Neural progenitor cell (in vitro differentiated cells): ENCODE data around the gene DVL1. TPM values are rescaled to one million over a fixed set of nuclear protein-coding genes. Genes with fewer than 3 reads are reported as not detected.
A peak's percentile ranks its signal among the peaks of the same experiment; 100 is the strongest.

Experiments used
- DNase-seq: peaks from one replicate; pipeline ENCODE4 v3.0.0-alpha.2; 2016; ENCODE audit warnings: low spot score
- H2AFZ ChIP-seq: fragments of 200-600 bp; sonication (generic); replicated peaks from 2 replicates; pipeline ENCODE4 v1.6.1; 2016; ENCODE audit warnings: antibody characterized with exemption
- H3F3A ChIP-seq: fragments of 200-600 bp; sonication (generic); 2 replicates; pipeline ENCODE4 v1.6.1; 2016; ENCODE audit warnings: antibody characterized with exemption, low read depth
- H3K27ac ChIP-seq: fragments of 200-600 bp; sonication (generic); 2 replicates; pipeline ENCODE4 v1.5.1; 2016; ENCODE audit warnings: mild to moderate bottlenecking
- H3K27me3 ChIP-seq: fragments of 200-600 bp; sonication (generic); 2 replicates; pipeline ENCODE4 v1.6.1; 2016; ENCODE audit warnings: mild to moderate bottlenecking, moderate library complexity
- H3K36me3 ChIP-seq: fragments of 200-600 bp; sonication (generic); 2 replicates; pipeline ENCODE4 v1.5.1; 2016
- H3K4me1 ChIP-seq: fragments of 200-600 bp; sonication (generic); 2 replicates; pipeline ENCODE4 v1.6.1; 2016; ENCODE audit warnings: mixed run types
- H3K4me2 ChIP-seq: fragments of 200-600 bp; sonication (generic); 2 replicates; pipeline ENCODE4 v1.6.1; 2016
- H3K4me3 ChIP-seq: fragments of 200-600 bp; sonication (generic); 2 replicates; pipeline ENCODE4 v1.5.1; 2016
- H3K79me2 ChIP-seq: fragments of 200-600 bp; sonication (generic); 2 replicates; pipeline ENCODE4 v1.6.1; 2016; ENCODE audit warnings: low read depth
- H3K9ac ChIP-seq: fragments of 200-600 bp; sonication (generic); 2 replicates; pipeline ENCODE4 v1.6.1; 2016
- H3K9me3 ChIP-seq: fragments of 200-600 bp; sonication (generic); 2 replicates; pipeline ENCODE4 v1.5.1; 2016; ENCODE audit warnings: low read depth
- H4K20me1 ChIP-seq: fragments of 200-600 bp; sonication (generic); 2 replicates; pipeline ENCODE4 v1.6.1; 2016; ENCODE audit warnings: low read depth
- H3K27ac Mint-ChIP-seq: 3 replicates; pipeline ENCODE4 v1.8.0; 2021; ENCODE audit warnings: mixed read lengths
- H3K27me3 Mint-ChIP-seq: 2 replicates; pipeline ENCODE4 v1.8.0; 2022; ENCODE audit warnings: low read depth, mild to moderate bottlenecking, inconsistent platforms, moderate library complexity, mixed read lengths; ENCODE audit not compliant: insufficient read depth
- H3K36me3 Mint-ChIP-seq: 3 replicates; pipeline ENCODE4 v1.8.0; 2021; ENCODE audit warnings: mixed read lengths
- H3K4me1 Mint-ChIP-seq: 3 replicates; pipeline ENCODE4 v1.8.0; 2021; ENCODE audit warnings: mixed read lengths
- H3K4me3 Mint-ChIP-seq: 3 replicates; pipeline ENCODE4 v1.8.0; 2021; ENCODE audit warnings: mild to moderate bottlenecking, moderate library complexity, mixed read lengths
- H3K9me3 Mint-ChIP-seq: 3 replicates; pipeline ENCODE4 v1.8.0; 2020; ENCODE audit warnings: mixed read lengths
- EZH2 ChIP-seq: fragments of 200-600 bp; sonication (generic); IDR thresholded peaks from 2 replicates; pipeline ENCODE4 v1.6.1; 2017; ENCODE audit warnings: antibody characterized with exemption, mild to moderate bottlenecking, moderate library complexity
- EZH2phosphoT487 ChIP-seq: fragments of 200-600 bp; sonication (generic); IDR thresholded peaks from 2 replicates; pipeline ENCODE4 v1.6.1; 2017; ENCODE audit warnings: antibody characterized with exemption
- total RNA-seq: library from RNA; depleted of rRNA; stranded (reverse); fragments of >200 nt; gene quantifications from 2 replicates; pipeline ENCODE4 v1.2.3, GENCODE V29; 2015; ENCODE audit warnings: low replicate concordance
- TF ChIP-seq, protein P1 (sequence below): fragments of 200-600 bp; sonication (generic); IDR thresholded peaks from 2 replicates; pipeline ENCODE4 v1.5.1; 2017; ENCODE audit warnings: antibody characterized with exemption, mild to moderate bottlenecking

Gene DVL1
- total RNA-seq, 1 donor from 2014 or later, result 14.5 TPM

- TF ChIP-seq, protein P1, sequence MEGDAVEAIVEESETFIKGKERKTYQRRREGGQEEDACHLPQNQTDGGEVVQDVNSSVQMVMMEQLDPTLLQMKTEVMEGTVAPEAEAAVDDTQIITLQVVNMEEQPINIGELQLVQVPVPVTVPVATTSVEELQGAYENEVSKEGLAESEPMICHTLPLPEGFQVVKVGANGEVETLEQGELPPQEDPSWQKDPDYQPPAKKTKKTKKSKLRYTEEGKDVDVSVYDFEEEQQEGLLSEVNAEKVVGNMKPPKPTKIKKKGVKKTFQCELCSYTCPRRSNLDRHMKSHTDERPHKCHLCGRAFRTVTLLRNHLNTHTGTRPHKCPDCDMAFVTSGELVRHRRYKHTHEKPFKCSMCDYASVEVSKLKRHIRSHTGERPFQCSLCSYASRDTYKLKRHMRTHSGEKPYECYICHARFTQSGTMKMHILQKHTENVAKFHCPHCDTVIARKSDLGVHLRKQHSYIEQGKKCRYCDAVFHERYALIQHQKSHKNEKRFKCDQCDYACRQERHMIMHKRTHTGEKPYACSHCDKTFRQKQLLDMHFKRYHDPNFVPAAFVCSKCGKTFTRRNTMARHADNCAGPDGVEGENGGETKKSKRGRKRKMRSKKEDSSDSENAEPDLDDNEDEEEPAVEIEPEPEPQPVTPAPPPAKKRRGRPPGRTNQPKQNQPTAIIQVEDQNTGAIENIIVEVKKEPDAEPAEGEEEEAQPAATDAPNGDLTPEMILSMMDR, result no peak
- no peak for TF ChIP-seq EZH2
- TF ChIP-seq EZH2phosphoT487, result no peak
- H3K4me1 ChIP-seq, result peaks cover 4% of the 10 kb centered on the region
- H3K9me3 ChIP-seq, result no peaks in the 10 kb centered on the region
- no peaks in the 10 kb centered on the region for H3K27me3 ChIP-seq
- H3K4me3 ChIP-seq, result no peak overlapping the region
- H3K79me2 ChIP-seq, result peaks cover 71% of the 10 kb centered on the region
- no peak for DNase-seq
- peaks cover 7% of the 10 kb centered on the region for H3K36me3 Mint-ChIP-seq
- no peaks in the 10 kb centered on the region for H3F3A ChIP-seq
- H3K36me3 ChIP-seq, result no peaks in the 10 kb centered on the region
- H3K9ac ChIP-seq, result no peak overlapping the region
- peaks cover 64% of the 10 kb centered on the region for H4K20me1 ChIP-seq
- no peak overlapping the region for H2AFZ ChIP-seq
- H3K4me2 ChIP-seq, result no peak overlapping the region
- H3K27me3 Mint-ChIP-seq, result peaks cover 13% of the 10 kb centered on the region
- no peak overlapping the region for H3K27ac ChIP-seq
- H3K27ac Mint-ChIP-seq, result no peak overlapping the region
- peak overlapping the region; percentile 91 for H3K4me3 Mint-ChIP-seq
- H3K9me3 Mint-ChIP-seq, result no peaks in the 10 kb centered on the region
- peaks cover 11% of the 10 kb centered on the region for H3K4me1 Mint-ChIP-seq
These were observed 26.3 kb downstream of the DVL1 start for GRCh38 chr1:1322952-1323351.

- H3K36me3 ChIP-seq, result no peaks in the 10 kb centered on the region
These were observed 26.8 kb downstream of the DVL1 start for GRCh38 chr1:1322418-1322817.

DNA sequence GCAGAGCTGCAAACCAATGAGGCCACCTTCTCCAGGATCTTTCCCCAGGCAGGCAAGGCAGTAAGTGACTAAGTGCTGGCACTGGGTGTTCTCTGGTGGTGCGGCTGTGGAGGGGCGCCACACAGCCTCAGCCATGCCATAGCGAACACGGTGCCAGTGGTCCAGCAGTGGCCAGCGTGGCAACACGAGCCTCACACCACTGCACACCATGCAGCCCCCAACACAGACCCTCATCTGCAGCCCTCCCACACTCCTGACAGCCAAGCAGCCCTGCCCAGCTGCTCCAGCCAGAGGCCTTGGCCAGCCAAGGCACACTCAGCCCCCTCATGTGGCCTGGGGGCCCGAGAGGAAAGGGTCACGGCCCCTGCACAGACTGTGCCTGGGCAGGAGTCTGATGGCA, 27.7 kb downstream of the DVL1 start:
- Histone ChIP-seq H3K27me3 (no peaks in the 10 kb centered on the region), H3K4me2 (no peak overlapping the region), H3K36me3 (no peaks in the 10 kb centered on the region), H3F3A (peaks cover 7% of the 10 kb centered on the region), H3K9me3 (no peaks in the 10 kb centered on the region), H3K4me3 (no peak overlapping the region), H3K4me1 (peaks cover 4% of the 10 kb centered on the region), H4K20me1 (peaks cover 79% of the 10 kb centered on the region), H3K79me2 (peaks cover 86% of the 10 kb centered on the region), H3K27ac (no peak overlapping the region), H3K9ac (no peak overlapping the region), H2AFZ (no peak overlapping the region)
- no peak for DNase-seq
- Mint-ChIP-seq H3K36me3 (peaks cover 9% of the 10 kb centered on the region), H3K4me1 (peaks cover 11% of the 10 kb centered on the region), H3K9me3 (no peaks in the 10 kb centered on the region), H3K4me3 (no peak overlapping the region), H3K27ac (no peak overlapping the region), H3K27me3 (peaks cover 10% of the 10 kb centered on the region)
- TF ChIP-seq, protein P1, result no peak
- TF ChIP-seq EZH2 (no peak), EZH2phosphoT487 (no peak)

More at GRCh38 chr1:1322418-1322817, 26.8 kb downstream of the DVL1 start:
- Mint-ChIP-seq H3K36me3 (peaks cover 7% of the 10 kb centered on the region), H3K4me1 (peaks cover 11% of the 10 kb centered on the region), H3K9me3 (no peaks in the 10 kb centered on the region), H3K27me3 (peaks cover 13% of the 10 kb centered on the region), H3K27ac (no peak overlapping the region), H3K4me3 (peak overlapping the region; percentile 86)
- Histone ChIP-seq H3K27me3 (no peaks in the 10 kb centered on the region), H3K27ac (no peak overlapping the region), H3K79me2 (peaks cover 77% of the 10 kb centered on the region), H2AFZ (no peak overlapping the region), H3F3A (no peaks in the 10 kb centered on the region), H4K20me1 (peaks cover 70% of the 10 kb centered on the region), H3K9ac (no peak overlapping the region), H3K9me3 (no peaks in the 10 kb centered on the region), H3K4me1 (peaks cover 4% of the 10 kb centered on the region), H3K4me2 (no peak overlapping the region), H3K4me3 (no peak overlapping the region)
- no peak for TF ChIP-seq EZH2
- no peak for TF ChIP-seq EZH2phosphoT487
- TF ChIP-seq, protein P1, result no peak
- DNase-seq, result no peak
